Measurements from ENCODE around the gene CRK.

CRK gene

GRCh38 chr17:1485423-1486376, 29.7 kb upstream of the CRK start:
- DNase-seq: peak in 1 of 2 experiments; percentile 47

DNA sequence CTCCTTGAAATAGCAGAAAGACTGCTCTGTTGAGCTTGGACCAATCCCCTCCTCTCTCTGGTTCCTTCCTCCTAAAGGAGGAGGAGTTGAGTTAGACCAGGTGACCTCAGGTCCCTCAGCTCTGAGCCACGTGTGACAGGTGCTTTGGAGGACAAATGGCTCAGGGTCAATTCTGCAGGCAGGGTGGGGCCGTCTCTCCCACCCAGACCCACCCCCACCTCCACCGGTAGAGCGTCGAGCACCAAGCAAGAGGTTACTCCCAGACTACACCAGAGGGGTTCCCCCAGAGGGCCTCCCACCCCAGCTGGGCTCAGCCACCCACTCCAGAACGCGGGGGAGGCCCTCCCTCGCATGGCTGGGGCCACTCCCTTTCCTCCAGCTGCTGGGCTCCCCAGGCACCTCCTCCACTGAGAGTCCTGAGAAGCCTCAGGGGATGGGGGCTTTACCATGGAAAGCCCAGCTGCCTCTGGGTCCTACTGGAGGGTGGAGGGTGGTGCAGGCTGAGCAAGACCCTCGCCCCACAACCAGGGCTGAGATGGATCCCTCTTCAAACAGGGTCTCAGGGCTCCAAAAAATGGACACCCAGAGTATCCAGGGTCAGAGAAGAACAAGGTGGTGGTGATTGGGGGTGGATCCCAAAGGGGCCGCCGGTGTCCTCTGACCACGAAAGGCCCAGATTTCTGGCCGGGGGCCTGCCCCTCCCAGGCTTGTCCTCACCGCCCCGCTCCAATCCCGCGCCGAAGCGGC, 28.8 kb upstream of the CRK start:
- peak; percentile 30 to 68 for DNase-seq

DNA sequence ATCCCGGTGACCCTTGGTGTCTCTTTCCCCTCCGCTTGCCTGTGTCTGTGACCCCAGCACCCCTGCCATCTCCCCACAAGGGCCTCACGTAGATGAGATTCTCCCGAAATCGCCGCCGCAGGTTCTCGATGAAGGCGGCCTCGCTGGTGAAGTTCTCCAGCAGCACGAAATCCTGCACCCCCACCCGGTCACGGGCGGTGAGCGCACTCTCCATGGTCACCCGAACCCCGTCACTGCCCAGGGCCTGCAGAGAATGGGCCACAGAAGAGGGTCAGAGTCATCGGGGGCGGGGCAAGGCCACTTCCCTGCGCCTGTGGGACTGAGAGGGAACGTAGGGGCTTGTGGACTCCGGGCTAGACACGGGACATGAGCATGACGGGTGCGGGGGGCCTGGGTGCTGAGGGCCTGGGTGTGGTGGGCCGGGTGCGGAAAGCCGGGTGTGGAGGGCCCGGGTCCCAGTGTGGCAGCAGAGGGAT, 28.1 kb upstream of the CRK start:
- no peak for DNase-seq

- DNase-seq: no peak
Measured at GRCh38 chr17:1482680-1483079, 26.6 kb upstream of the CRK start.

DNA sequence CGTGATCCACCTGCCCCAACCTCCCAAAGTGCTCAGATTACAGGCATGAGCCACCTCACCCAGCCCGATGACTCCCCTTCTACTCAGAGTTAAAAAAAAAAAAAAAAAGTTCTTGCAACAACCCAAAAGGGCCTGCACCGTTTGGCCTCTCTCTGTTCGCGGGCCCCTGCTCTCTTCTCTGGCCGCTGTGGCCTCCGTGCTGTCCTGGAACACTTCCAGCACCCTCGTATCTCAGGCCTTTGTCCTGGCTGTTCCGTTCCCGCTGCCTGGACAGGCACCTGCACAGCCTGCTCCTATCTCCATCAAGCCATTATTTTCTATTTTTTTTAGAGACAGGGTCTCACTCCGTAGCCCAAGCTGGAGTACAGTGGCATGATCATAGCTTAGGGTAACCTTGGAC, 25.7 kb upstream of the CRK start:
- no peak for DNase-seq

GRCh38 chr17:1480747-1481465, 24.9 kb upstream of the CRK start:
- DNase-seq: no peak

DNA sequence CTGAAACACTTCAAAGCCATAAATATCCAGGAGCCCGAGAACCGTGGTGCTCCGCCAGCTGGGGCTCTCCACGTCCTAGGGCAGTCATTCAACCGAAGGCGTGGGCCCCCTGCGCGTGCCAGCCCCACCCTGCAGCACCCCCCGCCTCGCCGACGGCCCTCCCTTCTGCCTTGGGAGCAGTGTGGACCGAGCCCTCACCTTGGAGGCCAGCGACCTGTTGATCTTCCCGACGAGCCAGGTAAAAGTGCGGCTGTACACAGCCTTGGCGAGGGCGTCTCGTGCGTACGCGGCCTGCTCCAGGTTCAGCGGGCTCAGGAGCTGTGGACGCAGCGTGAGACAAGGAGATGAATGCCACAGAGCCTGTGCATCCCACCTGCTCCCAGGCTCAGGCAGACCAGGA, 22.4 kb upstream of the CRK start:
- DNase-seq: no peak

DNA sequence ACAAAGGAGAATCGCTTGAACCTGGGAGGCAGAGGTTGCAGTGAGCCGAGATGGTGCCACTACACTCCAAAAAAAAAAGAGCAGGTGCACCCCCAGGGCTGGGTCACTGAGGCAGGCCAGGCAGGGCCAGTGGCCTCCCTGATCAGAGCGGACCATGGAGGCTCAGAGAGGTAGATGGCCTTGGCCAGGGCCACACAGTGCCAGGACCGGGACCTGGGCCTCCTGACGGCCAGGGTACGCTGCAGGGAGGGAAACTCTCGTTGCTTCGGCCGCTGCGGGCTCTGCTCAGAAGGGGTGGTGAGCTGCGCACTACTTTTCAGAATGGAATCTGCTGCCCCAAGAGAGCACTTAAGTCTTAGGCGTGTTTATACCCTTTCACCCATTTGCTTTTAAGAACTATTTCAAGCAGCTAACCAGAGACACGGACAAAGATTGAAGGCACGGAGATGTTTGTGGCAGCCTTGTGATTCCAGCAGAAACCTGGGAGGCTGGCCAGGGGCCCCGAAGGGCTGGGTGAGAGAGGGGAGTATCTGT, 19.4 kb upstream of the CRK start:
- no peak for DNase-seq

GRCh38 chr17:1474402-1475189, 18.6 kb upstream of the CRK start:
- DNase-seq: no peak

DNA sequence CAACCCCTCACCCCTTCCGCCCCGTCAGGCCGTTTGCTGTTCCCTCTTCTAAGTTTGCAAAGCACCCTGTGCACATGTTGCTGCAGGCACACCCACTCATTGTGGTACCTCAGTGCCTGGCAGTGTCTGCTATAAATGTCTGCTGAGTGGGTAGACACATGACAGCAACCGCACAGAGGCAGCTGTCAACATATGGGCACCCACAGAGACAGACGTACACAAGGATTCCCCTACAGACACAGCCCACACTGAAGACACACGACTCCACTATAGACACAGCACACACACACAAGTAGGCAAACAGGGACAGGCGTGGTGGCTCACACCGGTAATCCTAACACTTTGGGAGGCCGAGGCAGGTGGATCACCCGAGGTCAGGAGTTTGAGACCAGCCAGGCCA, 17.8 kb upstream of the CRK start:
- no peak for DNase-seq

DNA sequence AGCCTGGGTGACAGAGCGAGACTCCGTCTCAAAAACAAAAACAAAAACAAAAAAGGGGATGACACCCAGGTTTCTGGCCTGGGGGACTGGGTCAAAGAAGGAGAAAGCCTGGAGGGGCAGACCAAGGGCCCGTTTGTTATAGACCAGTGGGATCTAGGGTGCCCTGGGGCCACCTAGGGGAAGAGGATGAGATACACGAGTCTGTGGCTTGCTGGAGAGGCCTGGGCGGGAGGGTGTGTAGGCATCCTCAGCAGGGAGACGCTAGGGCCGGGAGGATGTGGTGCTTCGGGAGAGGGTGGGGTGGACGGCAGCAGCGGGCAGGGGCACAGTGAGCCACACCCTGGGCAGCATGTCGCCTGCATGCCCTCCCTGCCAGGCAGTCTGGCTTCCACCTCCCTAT, 17.1 kb upstream of the CRK start:
- no peak for DNase-seq

DNA sequence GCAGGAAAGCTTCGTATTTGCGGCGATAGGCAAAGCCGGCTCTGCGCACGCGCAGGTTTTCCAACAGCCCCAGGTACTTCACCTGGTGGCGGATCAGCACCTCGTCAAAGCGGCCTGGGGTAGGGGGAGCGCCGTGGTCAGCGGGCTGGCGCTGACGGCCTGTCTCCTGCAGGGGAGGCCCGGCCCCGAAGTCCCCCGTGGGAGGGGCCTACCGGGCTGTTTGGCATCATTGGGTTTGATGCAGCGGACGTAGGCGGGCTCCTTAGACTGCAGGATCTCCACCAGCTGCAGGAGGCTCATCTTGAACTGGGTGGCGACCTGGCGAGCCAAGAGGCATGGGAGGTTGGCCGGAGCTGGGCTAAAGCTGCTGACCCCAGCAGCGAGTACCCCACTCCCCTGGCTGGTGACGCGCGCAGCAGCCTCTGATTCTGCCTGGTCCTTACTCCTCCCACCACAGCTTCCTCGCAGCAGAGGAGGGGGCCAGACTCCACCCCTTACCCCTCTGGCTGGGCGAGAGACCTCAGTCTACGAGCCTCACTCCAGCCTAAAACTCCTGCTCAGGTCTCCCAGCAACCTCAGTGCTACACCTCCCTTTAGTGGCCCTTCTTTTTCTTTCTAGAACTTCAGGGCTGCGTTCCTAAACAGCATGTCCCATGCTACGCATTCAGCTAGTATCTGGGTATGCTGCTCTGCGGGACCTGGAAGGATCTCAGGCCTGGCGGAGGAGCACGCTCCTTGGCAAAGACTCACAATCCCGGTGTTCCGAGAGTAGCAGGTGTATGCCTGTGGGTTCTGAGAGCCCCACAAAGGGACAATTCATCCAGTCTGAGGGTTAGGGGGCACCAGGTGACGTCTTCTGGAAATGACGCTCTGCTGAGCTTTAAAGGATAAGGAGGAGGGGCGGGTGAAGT, 16.1 kb upstream of the CRK start:
- DNase-seq: no peak

GRCh38 chr17:1471490-1471889, 15.5 kb upstream of the CRK start:
- DNase-seq: no peak

DNA sequence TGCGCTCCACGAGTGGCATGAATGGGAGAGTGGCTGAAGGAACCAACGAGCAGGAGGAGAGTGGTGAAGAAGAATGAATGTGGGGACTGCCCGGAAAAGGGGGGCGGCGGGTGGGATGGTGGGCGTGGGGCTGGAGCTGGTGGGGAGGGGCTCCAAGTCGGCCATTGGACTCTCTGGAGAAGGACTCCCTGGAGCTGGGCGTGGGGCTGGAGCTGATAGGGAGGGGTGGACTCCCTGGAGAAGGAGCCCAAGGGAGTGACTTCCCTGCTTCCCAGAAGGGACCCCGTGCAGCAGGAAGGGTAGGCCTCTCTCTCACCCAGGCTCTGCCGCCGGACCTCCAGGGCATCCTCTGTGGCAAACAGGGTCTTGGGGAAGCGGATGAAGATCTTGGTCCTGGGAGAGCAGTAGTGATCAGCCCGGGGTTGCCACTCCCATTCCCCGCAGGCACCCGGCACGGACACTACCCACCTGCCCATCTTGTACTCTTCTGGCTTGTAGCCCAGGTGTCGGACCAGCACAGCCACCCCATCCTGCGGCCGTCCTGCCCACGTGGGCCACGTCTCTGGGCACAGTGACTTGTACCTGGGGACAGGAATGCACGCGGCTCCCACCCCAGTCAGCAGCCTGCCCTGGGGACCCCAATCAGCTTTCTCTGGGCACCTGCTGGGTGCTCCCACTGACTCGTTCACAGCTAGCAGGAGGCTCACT, 14.9 kb upstream of the CRK start:
- DNase-seq: no peak

- DNase-seq: no peak
Measured at GRCh38 chr17:1470071-1470754, 14.2 kb upstream of the CRK start.

DNA sequence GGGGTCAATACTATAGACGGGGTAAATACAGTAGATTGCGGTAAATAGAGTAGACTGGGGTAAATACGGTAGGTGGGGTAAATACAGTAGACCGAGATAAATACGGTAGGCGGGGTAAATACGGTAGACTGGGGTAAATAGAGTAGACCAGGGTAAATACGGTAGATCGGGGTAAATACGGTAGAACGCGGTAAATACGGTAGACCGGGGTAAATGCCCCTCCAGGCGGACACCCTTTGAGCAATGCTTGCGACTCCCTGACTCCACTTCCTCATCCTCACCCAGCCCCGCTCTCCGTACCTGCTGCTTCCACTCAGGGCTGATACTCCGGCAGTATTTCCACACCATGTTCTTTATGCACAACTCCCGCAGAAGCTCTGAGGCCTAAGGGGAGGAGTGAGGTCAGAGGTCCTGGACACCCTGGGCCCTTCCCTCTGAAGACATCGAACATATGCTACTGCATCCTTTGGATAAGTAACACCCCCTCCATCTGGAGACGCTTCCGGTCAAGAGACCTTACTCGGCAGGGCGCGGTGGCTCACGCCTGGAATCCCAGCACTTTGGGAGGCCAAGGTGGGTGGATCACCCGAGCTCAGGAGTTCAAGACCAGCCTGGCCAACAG, 13.3 kb upstream of the CRK start:
- peak; percentile 32 to 70 for DNase-seq

DNA sequence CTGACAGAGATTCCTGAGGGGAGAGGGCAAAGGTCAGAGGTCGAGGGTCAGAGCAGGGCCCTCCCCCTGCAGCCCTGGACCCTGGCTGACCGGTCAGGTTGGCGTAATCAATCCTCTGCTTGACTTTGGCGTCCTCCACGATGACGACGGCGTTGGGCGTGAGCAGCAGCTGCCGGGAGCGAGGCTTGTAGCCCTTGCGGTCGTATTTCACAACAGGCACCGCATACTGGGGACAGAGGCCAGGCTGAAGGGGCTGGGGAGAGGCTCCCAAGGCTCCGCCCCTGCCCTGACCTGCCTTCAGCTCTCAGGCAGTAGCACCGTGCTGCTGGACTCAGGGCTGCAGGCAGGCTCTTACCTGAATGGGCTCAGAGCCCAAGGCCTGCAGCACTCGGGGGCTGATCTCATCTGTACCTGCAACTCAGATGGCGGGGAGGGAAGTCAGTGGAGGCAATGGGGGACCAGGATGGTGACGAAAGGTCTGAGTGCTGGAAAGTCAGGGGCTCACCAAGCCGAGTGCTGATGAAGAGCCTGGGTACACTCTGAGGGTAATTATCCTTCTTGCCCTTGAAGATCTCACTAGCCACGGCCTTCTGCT, 12.0 kb upstream of the CRK start:
- no peak for DNase-seq

- no peak for DNase-seq
Measured at GRCh38 chr17:1467258-1467657, 11.2 kb upstream of the CRK start.

DNA sequence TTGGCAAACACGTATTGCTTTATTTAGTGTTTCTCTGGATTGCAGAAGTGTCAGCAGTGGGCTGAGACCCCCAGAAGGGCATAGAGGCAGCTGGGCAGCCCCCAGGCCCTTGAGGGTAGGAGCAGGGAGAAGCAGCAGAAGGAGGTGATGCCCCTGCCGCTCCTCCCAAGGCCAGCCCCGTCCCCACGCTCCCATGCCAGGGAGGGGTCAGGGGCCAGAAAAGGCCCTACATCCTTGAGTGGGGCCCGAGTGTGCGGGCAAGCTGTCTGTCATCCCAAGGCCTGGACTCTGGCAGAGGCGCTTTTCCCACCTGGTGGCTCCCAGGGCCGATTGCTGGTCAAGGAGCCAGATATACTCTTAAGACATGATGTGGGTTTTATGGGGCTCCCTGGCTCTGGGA, 8.2 kb upstream of the CRK start:
- DNase-seq: no peak
